GM23338 (cell line): ENCODE results near the gene POLR3G. TPM values are rescaled to one million over a fixed set of nuclear protein-coding genes. Genes with fewer than 3 reads are reported as not detected.

ENCODE experiments used
- ATAC-seq: fragments of 200-7000 bp; cut with Tn5 transposase; 3 replicates; pipeline ENCODE4 v1.9.1; 2020
- DNase-seq: peaks from one replicate; pipeline ENCODE4 v3.0.0-alpha.2; 2015; ENCODE audit warnings: low spot score
- H2AFZ ChIP-seq: fragments of 200-600 bp; sonication (generic); 2 replicates; pipeline ENCODE4 v1.8.0; 2016; ENCODE audit warnings: antibody characterized with exemption, mild to moderate bottlenecking, moderate library complexity
- H3F3A ChIP-seq: fragments of 200-600 bp; sonication (generic); replicated peaks from 2 replicates; pipeline ENCODE4 v1.8.0; 2017; ENCODE audit warnings: antibody characterized with exemption, mixed run types, low read depth
- H3K27ac ChIP-seq: fragments of 200-600 bp; sonication (generic); 2 replicates; pipeline ENCODE4 v1.6.1; 2016; ENCODE audit warnings: low read depth
- H3K27me3 ChIP-seq: fragments of 200-600 bp; sonication (generic); 2 replicates; pipeline ENCODE4 v1.8.0; 2016; ENCODE audit warnings: mild to moderate bottlenecking, mixed run types, moderate library complexity; ENCODE audit not compliant: insufficient read depth
- H3K36me3 ChIP-seq: fragments of 200-600 bp; sonication (generic); 2 replicates; pipeline ENCODE4 v1.8.0; 2016; ENCODE audit warnings: mild to moderate bottlenecking; ENCODE audit not compliant: insufficient read depth
- H3K4me1 ChIP-seq: fragments of 200-600 bp; sonication (generic); 2 replicates; pipeline ENCODE4 v1.8.0; 2016; ENCODE audit warnings: mild to moderate bottlenecking, moderate library complexity; ENCODE audit not compliant: insufficient read depth
- H3K4me2 ChIP-seq: fragments of 200-600 bp; sonication (generic); 2 replicates; pipeline ENCODE4 v1.7.1; 2017; ENCODE audit warnings: mixed run types
- H3K4me3 ChIP-seq: fragments of 200-600 bp; sonication (generic); 2 replicates; pipeline ENCODE4 v1.6.1; 2016; ENCODE audit warnings: mixed run types
- H3K79me2 ChIP-seq: fragments of 200-600 bp; sonication (generic); replicated peaks from 2 replicates; pipeline ENCODE4 v1.8.0; 2017; ENCODE audit warnings: mild to moderate bottlenecking; ENCODE audit not compliant: insufficient read depth
- H3K9me2 ChIP-seq: fragments of 200-600 bp; sonication (generic); 2 replicates; pipeline ENCODE4 v1.8.0; 2017; ENCODE audit not compliant: insufficient read depth
- H4K20me1 ChIP-seq: fragments of 200-600 bp; sonication (generic); replicated peaks from 2 replicates; pipeline ENCODE4 v1.8.0; 2017; ENCODE audit warnings: mild to moderate bottlenecking; ENCODE audit not compliant: insufficient read depth
- H3K27ac Mint-ChIP-seq: 2 replicates; pipeline ENCODE4 v1.8.0; 2020; ENCODE audit warnings: inconsistent platforms, mild to moderate bottlenecking, moderate library complexity, mixed read lengths
- H3K27me3 Mint-ChIP-seq: 3 replicates; pipeline ENCODE4 v1.8.0; 2022; ENCODE audit warnings: low read depth, mild to moderate bottlenecking, moderate library complexity, mixed read lengths, inconsistent platforms; ENCODE audit not compliant: insufficient read depth, poor library complexity
- H3K36me3 Mint-ChIP-seq: 3 replicates; pipeline ENCODE4 v1.8.0; 2021; ENCODE audit warnings: low read depth, mild to moderate bottlenecking, inconsistent platforms, moderate library complexity, mixed read lengths
- H3K4me1 Mint-ChIP-seq: 3 replicates; pipeline ENCODE4 v1.8.0; 2020; ENCODE audit warnings: mild to moderate bottlenecking, inconsistent platforms, mixed read lengths
- H3K4me3 Mint-ChIP-seq: 3 replicates; pipeline ENCODE4 v1.8.0; 2021; ENCODE audit warnings: moderate library complexity, mild to moderate bottlenecking, inconsistent platforms, mixed read lengths
- H3K9me3 Mint-ChIP-seq: 3 replicates; pipeline ENCODE4 v1.8.0; 2020; ENCODE audit warnings: moderate library complexity, mild to moderate bottlenecking, inconsistent platforms, mixed read lengths
- CREB1 ChIP-seq: fragments of 250-450 bp; sonication (Bioruptor Pico); IDR thresholded peaks from 2 replicates; pipeline ENCODE4 v1.5.0; 2020; ENCODE audit warnings: low read depth, mild to moderate bottlenecking, moderate library complexity
- EZH2phosphoT487 ChIP-seq: fragments of 200-600 bp; sonication (generic); IDR thresholded peaks from one replicate; pipeline ENCODE4 v1.8.1; 2018; ENCODE audit warnings: antibody characterized with exemption; ENCODE audit not compliant: unreplicated experiment
- JUNB ChIP-seq: IDR thresholded peaks from one replicate; pipeline ENCODE4 v1.6.1; 2016; ENCODE audit warnings: antibody characterized with exemption; ENCODE audit not compliant: unreplicated experiment
- NANOG ChIP-seq: IDR thresholded peaks from 2 replicates; pipeline ENCODE4 v1.6.1; 2016; ENCODE audit warnings: antibody characterized with exemption, borderline replicate concordance
- STAT1 ChIP-seq: IDR thresholded peaks from one replicate; pipeline ENCODE4 v1.6.1; 2016; ENCODE audit warnings: antibody characterized with exemption; ENCODE audit not compliant: unreplicated experiment
- ZNF331 ChIP-seq: fragments of 250-450 bp; sonication (Bioruptor Pico); IDR thresholded peaks from 2 replicates; pipeline ENCODE4 v1.5.0; 2020; ENCODE audit warnings: low read depth, mild to moderate bottlenecking, moderate library complexity
- polyA plus RNA-seq: library from polyadenylated mRNA; unstranded; fragments of >200 nt; fragmentation: Nextera tagmentation; extraction: Ambion mirVana; gene quantifications from 2 replicates; pipeline ENCODE4 v1.2.1, GENCODE V29; 2016
- total RNA-seq: library from RNA; depleted of rRNA; stranded (reverse); fragments of >200 nt; shearing (Covaris generic); gene quantifications from 2 replicates; pipeline ENCODE4 v1.2.3, GENCODE V29; 2014
- TF ChIP-seq, protein P1 (sequence below), 2 experiments: fragments of 200-600 bp in 1 of 2; sonication (generic) in 1 of 2; conservative IDR thresholded peaks; 2 replicates each; pipeline versions ENCODE4 v1.5.1 to v1.6.1; 2016 to 2017; ENCODE audit warnings: antibody characterized with exemption in 2 of 2, low read depth in 2 of 2, mild to moderate bottlenecking in 2 of 2, moderate library complexity in 1 of 2
- TF ChIP-seq, protein P2 (sequence below): IDR thresholded peaks from one replicate; pipeline ENCODE4 v1.6.1; 2018; ENCODE audit warnings: antibody characterized with exemption; ENCODE audit not compliant: unreplicated experiment
- TF ChIP-seq, protein P3 (sequence below): IDR thresholded peaks from 2 replicates; pipeline ENCODE4 v1.6.1; 2016; ENCODE audit warnings: antibody characterized with exemption

POLR3G gene
- total and polyA plus RNA-seq, 2 experiments from 2014 or later, result 147 to 376 TPM

DNA sequence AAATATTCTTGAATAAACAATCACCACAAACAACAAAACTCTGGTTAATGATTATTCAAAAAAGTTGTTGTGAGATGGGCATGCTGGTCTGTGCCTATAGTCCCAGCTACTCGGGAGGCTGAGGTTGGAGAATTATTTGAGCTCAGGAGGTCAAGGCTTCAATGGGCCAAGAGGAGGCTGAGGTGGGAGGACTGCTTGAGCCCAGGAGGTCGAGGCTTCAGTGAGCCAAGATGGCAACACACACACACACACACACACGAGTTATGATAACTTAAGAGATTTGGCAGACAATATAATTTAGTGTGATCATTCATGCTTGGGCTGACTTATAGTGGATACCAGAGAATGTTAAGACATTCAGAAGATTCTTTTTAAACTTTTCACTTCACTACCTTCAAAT, 39.9 kb downstream of the POLR3G start:
- Histone ChIP-seq H3K27ac (no peak overlapping the region), H3K27me3 (no peaks in the 10 kb centered on the region), H3K4me2 (no peak overlapping the region), H3K9me2 (no peaks in the 10 kb centered on the region), H4K20me1 (no peaks in the 10 kb centered on the region; the same call in 1 of the 2 replicates), H3K4me3 (no peak overlapping the region), H2AFZ (no peak overlapping the region), H3K36me3 (0 out of 2 replicates have a peak, but pooled peaks cover 8% of the 10 kb centered on the region), H3K79me2 (no peaks in the 10 kb centered on the region), H3K4me1 (0 out of 2 replicates have a peak, but pooled peaks cover 3% of the 10 kb centered on the region), H3F3A (no peaks in the 10 kb centered on the region)
- H3K36me3 Mint-ChIP-seq, result peaks cover 28% of the 10 kb centered on the region
- DNase-seq (no peak), ATAC-seq (no peak)
- no peak overlapping the region for H3K4me3 Mint-ChIP-seq
- no peaks in the 10 kb centered on the region for H3K9me3 Mint-ChIP-seq
- peaks cover 3% of the 10 kb centered on the region for H3K27me3 Mint-ChIP-seq
- H3K27ac Mint-ChIP-seq, result no peak overlapping the region
- no peak for TF ChIP-seq JUNB
- TF ChIP-seq EZH2phosphoT487, result no peak
- TF ChIP-seq, protein P1, sequence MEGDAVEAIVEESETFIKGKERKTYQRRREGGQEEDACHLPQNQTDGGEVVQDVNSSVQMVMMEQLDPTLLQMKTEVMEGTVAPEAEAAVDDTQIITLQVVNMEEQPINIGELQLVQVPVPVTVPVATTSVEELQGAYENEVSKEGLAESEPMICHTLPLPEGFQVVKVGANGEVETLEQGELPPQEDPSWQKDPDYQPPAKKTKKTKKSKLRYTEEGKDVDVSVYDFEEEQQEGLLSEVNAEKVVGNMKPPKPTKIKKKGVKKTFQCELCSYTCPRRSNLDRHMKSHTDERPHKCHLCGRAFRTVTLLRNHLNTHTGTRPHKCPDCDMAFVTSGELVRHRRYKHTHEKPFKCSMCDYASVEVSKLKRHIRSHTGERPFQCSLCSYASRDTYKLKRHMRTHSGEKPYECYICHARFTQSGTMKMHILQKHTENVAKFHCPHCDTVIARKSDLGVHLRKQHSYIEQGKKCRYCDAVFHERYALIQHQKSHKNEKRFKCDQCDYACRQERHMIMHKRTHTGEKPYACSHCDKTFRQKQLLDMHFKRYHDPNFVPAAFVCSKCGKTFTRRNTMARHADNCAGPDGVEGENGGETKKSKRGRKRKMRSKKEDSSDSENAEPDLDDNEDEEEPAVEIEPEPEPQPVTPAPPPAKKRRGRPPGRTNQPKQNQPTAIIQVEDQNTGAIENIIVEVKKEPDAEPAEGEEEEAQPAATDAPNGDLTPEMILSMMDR (conservative IDR thresholded peaks at IDR 0.05; ENCODE audit: low read depth in 2 of 2), result no peak
- TF ChIP-seq, protein P2, sequence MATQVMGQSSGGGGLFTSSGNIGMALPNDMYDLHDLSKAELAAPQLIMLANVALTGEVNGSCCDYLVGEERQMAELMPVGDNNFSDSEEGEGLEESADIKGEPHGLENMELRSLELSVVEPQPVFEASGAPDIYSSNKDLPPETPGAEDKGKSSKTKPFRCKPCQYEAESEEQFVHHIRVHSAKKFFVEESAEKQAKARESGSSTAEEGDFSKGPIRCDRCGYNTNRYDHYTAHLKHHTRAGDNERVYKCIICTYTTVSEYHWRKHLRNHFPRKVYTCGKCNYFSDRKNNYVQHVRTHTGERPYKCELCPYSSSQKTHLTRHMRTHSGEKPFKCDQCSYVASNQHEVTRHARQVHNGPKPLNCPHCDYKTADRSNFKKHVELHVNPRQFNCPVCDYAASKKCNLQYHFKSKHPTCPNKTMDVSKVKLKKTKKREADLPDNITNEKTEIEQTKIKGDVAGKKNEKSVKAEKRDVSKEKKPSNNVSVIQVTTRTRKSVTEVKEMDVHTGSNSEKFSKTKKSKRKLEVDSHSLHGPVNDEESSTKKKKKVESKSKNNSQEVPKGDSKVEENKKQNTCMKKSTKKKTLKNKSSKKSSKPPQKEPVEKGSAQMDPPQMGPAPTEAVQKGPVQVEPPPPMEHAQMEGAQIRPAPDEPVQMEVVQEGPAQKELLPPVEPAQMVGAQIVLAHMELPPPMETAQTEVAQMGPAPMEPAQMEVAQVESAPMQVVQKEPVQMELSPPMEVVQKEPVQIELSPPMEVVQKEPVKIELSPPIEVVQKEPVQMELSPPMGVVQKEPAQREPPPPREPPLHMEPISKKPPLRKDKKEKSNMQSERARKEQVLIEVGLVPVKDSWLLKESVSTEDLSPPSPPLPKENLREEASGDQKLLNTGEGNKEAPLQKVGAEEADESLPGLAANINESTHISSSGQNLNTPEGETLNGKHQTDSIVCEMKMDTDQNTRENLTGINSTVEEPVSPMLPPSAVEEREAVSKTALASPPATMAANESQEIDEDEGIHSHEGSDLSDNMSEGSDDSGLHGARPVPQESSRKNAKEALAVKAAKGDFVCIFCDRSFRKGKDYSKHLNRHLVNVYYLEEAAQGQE, result no peak
- no peak for TF ChIP-seq STAT1
- no peak for TF ChIP-seq NANOG
- TF ChIP-seq CREB1 (CRISPR knock-in tag), result no peak
- no peak for TF ChIP-seq ZNF331 (CRISPR knock-in tag)
- peaks cover 4% of the 10 kb centered on the region; the same call in 2 of the 3 replicates for H3K4me1 Mint-ChIP-seq

DNA sequence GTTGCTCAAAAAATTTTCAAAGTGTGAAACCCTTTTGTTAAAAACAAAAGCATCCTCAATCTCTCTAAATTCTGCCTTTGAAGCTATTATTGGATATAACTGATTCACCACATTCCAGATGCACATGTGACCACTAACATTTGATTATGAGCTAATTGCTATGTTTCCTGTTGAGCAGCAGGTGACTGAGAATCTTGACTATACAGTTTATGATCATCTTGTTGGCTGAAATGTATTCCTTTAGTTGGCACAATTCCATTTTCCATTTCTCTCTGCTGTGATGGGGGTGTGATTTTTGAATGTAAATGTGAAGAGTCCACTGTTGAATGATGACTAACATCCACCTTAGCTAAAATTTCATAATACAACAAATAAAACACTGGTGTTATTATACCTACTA, 44.0 kb downstream of the POLR3G start:
- Histone ChIP-seq H3K79me2 (no peaks in the 10 kb centered on the region), H2AFZ (no peak overlapping the region), H3K27me3 (no peaks in the 10 kb centered on the region), H4K20me1 (no peaks in the 10 kb centered on the region; the same call in 1 of the 2 replicates), H3K4me1 (no peaks in the 10 kb centered on the region), H3K4me2 (no peak overlapping the region), H3K9me2 (no peaks in the 10 kb centered on the region), H3K27ac (peak overlapping the region; percentile 23; the same call in 1 of the 2 replicates), H3K4me3 (no peak overlapping the region), H3F3A (no peaks in the 10 kb centered on the region), H3K36me3 (no peaks in the 10 kb centered on the region)
- Mint-ChIP-seq H3K27me3 (peaks cover 3% of the 10 kb centered on the region), H3K27ac (peak overlapping the region; percentile 10; the same call in 1 of the 2 replicates), H3K9me3 (no peaks in the 10 kb centered on the region), H3K4me3 (no peak overlapping the region), H3K36me3 (peaks cover 8% of the 10 kb centered on the region; the same call in 2 of the 3 replicates), H3K4me1 (peaks cover 4% of the 10 kb centered on the region; the same call in 2 of the 3 replicates)
- TF ChIP-seq, protein P2, result no peak
- TF ChIP-seq STAT1 (no peak), CREB1 (CRISPR knock-in tag) (no peak), EZH2phosphoT487 (no peak)
- TF ChIP-seq, protein P3, sequence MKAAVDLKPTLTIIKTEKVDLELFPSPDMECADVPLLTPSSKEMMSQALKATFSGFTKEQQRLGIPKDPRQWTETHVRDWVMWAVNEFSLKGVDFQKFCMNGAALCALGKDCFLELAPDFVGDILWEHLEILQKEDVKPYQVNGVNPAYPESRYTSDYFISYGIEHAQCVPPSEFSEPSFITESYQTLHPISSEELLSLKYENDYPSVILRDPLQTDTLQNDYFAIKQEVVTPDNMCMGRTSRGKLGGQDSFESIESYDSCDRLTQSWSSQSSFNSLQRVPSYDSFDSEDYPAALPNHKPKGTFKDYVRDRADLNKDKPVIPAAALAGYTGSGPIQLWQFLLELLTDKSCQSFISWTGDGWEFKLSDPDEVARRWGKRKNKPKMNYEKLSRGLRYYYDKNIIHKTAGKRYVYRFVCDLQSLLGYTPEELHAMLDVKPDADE, result no peak
- ATAC-seq, result no peak
- no peak for DNase-seq
